ENCODE results near the gene ACSF3. TPM values are rescaled to one million over a fixed set of nuclear protein-coding genes. Genes with fewer than 3 reads are reported as not detected.

Gene ACSF3
- total and polyA plus RNA-seq, 2 donors (not counting 1 experiment from before 2014, with no cell fraction given) = 9.2 to 23.1 TPM

GRCh38 chr16:89084411-89084810, 9.2 kb upstream of the ACSF3 start:
- Histone ChIP-seq H3K4me1 (ENCODE audit: control insufficient read depth, extremely low read depth, insufficient read depth, low read length) (no peaks in the 10 kb centered on the region), H3K27me3 (ENCODE audit: control insufficient read depth, insufficient read depth, low read length) (peaks cover 11% of the 10 kb centered on the region), H3K4me2 (ENCODE audit: extremely low read depth, insufficient read depth, low read length) (no peak overlapping the region), H3K36me3 (ENCODE audit: control insufficient read depth, insufficient read depth, low read length) (no peaks in the 10 kb centered on the region), H4K20me1 (ENCODE audit: control insufficient read depth, extremely low read depth, insufficient read depth, low read length) (no peaks in the 10 kb centered on the region), H3K9me3 (ENCODE audit: control insufficient read depth, insufficient read depth, low read depth, low read length) (no peaks in the 10 kb centered on the region), H2AFZ (ENCODE audit: low read length) (no peak overlapping the region), H3K4me3 (replicated peaks in 1 of 4; ENCODE audit: control extremely low read depth in 1 of 4, insufficient read depth in 1 of 4, low read depth in 3 of 4, low read length in 4 of 4) (no peak overlapping the region), H3K27ac (ENCODE audit: insufficient read depth, low read length) (no peak overlapping the region), H3K79me2 (ENCODE audit: control insufficient read depth, insufficient read depth, low read length) (no peaks in the 10 kb centered on the region), H3K9ac (ENCODE audit: insufficient read depth, low read length) (no peak overlapping the region)
- TF ChIP-seq EZH2 (IDR thresholded peaks at IDR 0.05; ENCODE audit: low read length, missing control alignments) (no peak), CTCF (conservative IDR thresholded peaks at IDR 0.05 in 1 of 2, IDR thresholded peaks at IDR 0.05 in 1 of 2; ENCODE audit: low read depth in 1 of 2, low read length in 2 of 2) (no peak)
- no peak for DNase-seq (ENCODE audit: low read depth in 2 of 2)

- no peak overlapping the region for H3K4me3 ChIP-seq (replicated peaks in 1 of 4; ENCODE audit: control extremely low read depth in 1 of 4, insufficient read depth in 1 of 4, low read depth in 3 of 4, low read length in 4 of 4)
- H3K27me3 ChIP-seq (ENCODE audit: control insufficient read depth, insufficient read depth, low read length) = peaks cover 15% of the 10 kb centered on the region
- H3K27ac ChIP-seq (ENCODE audit: insufficient read depth, low read length) = no peak overlapping the region
- H3K4me1 ChIP-seq (ENCODE audit: control insufficient read depth, extremely low read depth, insufficient read depth, low read length) = no peaks in the 10 kb centered on the region
- DNase-seq (ENCODE audit: low read depth in 2 of 2) = no peak
- H4K20me1 ChIP-seq (ENCODE audit: control insufficient read depth, extremely low read depth, insufficient read depth, low read length) = no peaks in the 10 kb centered on the region
- no peaks in the 10 kb centered on the region for H3K79me2 ChIP-seq (ENCODE audit: control insufficient read depth, insufficient read depth, low read length)
- no peak overlapping the region for H3K4me2 ChIP-seq (ENCODE audit: extremely low read depth, insufficient read depth, low read length)
- TF ChIP-seq EZH2 (IDR thresholded peaks at IDR 0.05; ENCODE audit: low read length, missing control alignments) (no peak), CTCF (conservative IDR thresholded peaks at IDR 0.05 in 1 of 2, IDR thresholded peaks at IDR 0.05 in 1 of 2; ENCODE audit: low read depth in 1 of 2, low read length in 2 of 2) (no peak)
- no peaks in the 10 kb centered on the region for H3K36me3 ChIP-seq (ENCODE audit: control insufficient read depth, insufficient read depth, low read length)
- H2AFZ ChIP-seq (ENCODE audit: low read length) = no peak overlapping the region
- H3K9me3 ChIP-seq (ENCODE audit: control insufficient read depth, insufficient read depth, low read depth, low read length) = no peaks in the 10 kb centered on the region
- no peak overlapping the region for H3K9ac ChIP-seq (ENCODE audit: insufficient read depth, low read length)
Measured at GRCh38 chr16:89084814-89085612, 8.6 kb upstream of the ACSF3 start.

- Histone ChIP-seq H3K4me1 (ENCODE audit: control insufficient read depth, extremely low read depth, insufficient read depth, low read length) (no peaks in the 10 kb centered on the region), H3K9ac (ENCODE audit: insufficient read depth, low read length) (no peak overlapping the region), H2AFZ (ENCODE audit: low read length) (no peak overlapping the region), H3K4me3 (replicated peaks in 1 of 4; ENCODE audit: control extremely low read depth in 1 of 4, insufficient read depth in 1 of 4, low read depth in 3 of 4, low read length in 4 of 4) (no peak overlapping the region), H3K36me3 (ENCODE audit: control insufficient read depth, insufficient read depth, low read length) (no peaks in the 10 kb centered on the region), H3K27ac (ENCODE audit: insufficient read depth, low read length) (no peak overlapping the region), H3K9me3 (ENCODE audit: control insufficient read depth, insufficient read depth, low read depth, low read length) (no peaks in the 10 kb centered on the region), H3K79me2 (ENCODE audit: control insufficient read depth, insufficient read depth, low read length) (no peaks in the 10 kb centered on the region), H3K4me2 (ENCODE audit: extremely low read depth, insufficient read depth, low read length) (no peak overlapping the region), H4K20me1 (ENCODE audit: control insufficient read depth, extremely low read depth, insufficient read depth, low read length) (no peaks in the 10 kb centered on the region), H3K27me3 (ENCODE audit: control insufficient read depth, insufficient read depth, low read length) (peaks cover 15% of the 10 kb centered on the region)
- no peak for TF ChIP-seq CTCF (conservative IDR thresholded peaks at IDR 0.05 in 1 of 2, IDR thresholded peaks at IDR 0.05 in 1 of 2; ENCODE audit: low read depth in 1 of 2, low read length in 2 of 2)
- no peak for TF ChIP-seq EZH2 (IDR thresholded peaks at IDR 0.05; ENCODE audit: low read length, missing control alignments)
- DNase-seq (ENCODE audit: low read depth in 2 of 2) = no peak
Measured at GRCh38 chr16:89085755-89086154, 7.9 kb upstream of the ACSF3 start.

Measured in fibroblast of lung (primary cell).